Activated B cell treated with CpG ODN at 0.5 μM for 24 hours (primary cell): Measurements from ENCODE around the gene SIRPA. TPM values are rescaled to one million over a fixed set of nuclear protein-coding genes. Genes with fewer than 3 reads are reported as not detected.

Source experiments
- ATAC-seq: fragments of 200-7000 bp; cut with Tn5 transposase; one replicate; pipeline ENCODE4 v1.10.0; 2021; ENCODE audit warnings: low read depth, mild to moderate bottlenecking, moderate library complexity
- CTCF ChIA-PET: fragments of 350-600 bp; sonication (Branson Sonifier 250); formaldehyde crosslinking; loops from one replicate; lab custom pipeline; 2021; ENCODE audit warnings: antibody characterized with exemption; lab: Charles Lee
- POLR2A ChIA-PET: fragments of 350-600 bp; sonication (Branson Sonifier 250); formaldehyde crosslinking; loops from one replicate; lab custom pipeline; 2021; ENCODE audit warnings: antibody characterized with exemption; lab: Charles Lee
- DNase-seq: peaks from one replicate; pipeline ENCODE4 v3.0.0; 2022
- H3K27ac Mint-ChIP-seq: one replicate; pipeline ENCODE4 v1.8.0; 2020; ENCODE audit warnings: mixed read lengths
- H3K27me3 Mint-ChIP-seq: one replicate; pipeline ENCODE4 v1.8.0; 2021; ENCODE audit warnings: mixed read lengths
- H3K36me3 Mint-ChIP-seq: one replicate; pipeline ENCODE4 v1.8.0; 2021; ENCODE audit warnings: low read depth, mixed read lengths
- H3K4me1 Mint-ChIP-seq: one replicate; pipeline ENCODE4 v1.8.0; 2021; ENCODE audit warnings: mixed read lengths
- H3K4me3 Mint-ChIP-seq: one replicate; pipeline ENCODE4 v1.8.0; 2020; ENCODE audit warnings: mild to moderate bottlenecking, mixed read lengths
- H3K9me3 Mint-ChIP-seq: one replicate; pipeline ENCODE4 v1.8.0; 2020; ENCODE audit warnings: mixed read lengths
- CTCF ChIP-seq: fragments of 200-600 bp; IDR thresholded peaks from one replicate; pipeline ENCODE4 v1.8.0; 2022; ENCODE audit warnings: antibody characterized with exemption, mild to moderate bottlenecking
- intact Hi-C: fragments of 100-400 bp; cut with micrococcal nuclease; formaldehyde crosslinking; loops from one replicate; pipeline ENCODE4 v1.15.1; 2024
- total RNA-seq: library from RNA; stranded (reverse); gene quantifications from 2 replicates; pipeline ENCODE4 v1.2.3, GENCODE V29; 2022

SIRPA gene
- total RNA-seq, 1 donor from 2014 or later = 10.1 TPM

- ChIA-PET CTCF (interaction anchor here (1.6 kb wide), 1 partner anchor 45 kb away, joined by 6 read pairs; no protein-coding TSS in a partner anchor), POLR2A (interaction anchor here (0.6 to 3.4 kb wide), 3 partner anchors 23 to 47 kb away, joined by 3 to 33 read pairs (median 3); no protein-coding TSS in a partner anchor)
- no peak overlapping the region for H3K27ac Mint-ChIP-seq
- H3K4me1 Mint-ChIP-seq = peaks cover 94% of the 10 kb centered on the region
- no peaks in the 10 kb centered on the region for H3K27me3 Mint-ChIP-seq
- intact Hi-C loops = no loop called here
- peaks cover 2% of the 10 kb centered on the region for H3K36me3 Mint-ChIP-seq
- H3K9me3 Mint-ChIP-seq = peaks cover 10% of the 10 kb centered on the region
- TF ChIP-seq CTCF = no peak
- ATAC-seq (no peak), DNase-seq (no peak)
- no peak overlapping the region for H3K4me3 Mint-ChIP-seq
These were observed 47.4 kb upstream of the SIRPA start for GRCh38 chr20:1847780-1848179.

- no peaks in the 10 kb centered on the region for H3K27me3 Mint-ChIP-seq
- ChIA-PET CTCF (interaction anchor here (1.6 kb wide), 1 partner anchor 46 kb away, joined by 6 read pairs; no protein-coding TSS in a partner anchor), POLR2A (interaction anchor here (0.6 to 3.4 kb wide), 3 partner anchors 23 to 46 kb away, joined by 3 to 33 read pairs (median 3); no protein-coding TSS in a partner anchor)
- no peak for DNase-seq
- intact Hi-C loops = no loop called here
- peak overlapping the region; percentile 35 for H3K27ac Mint-ChIP-seq
- ATAC-seq = no peak
- peaks cover 10% of the 10 kb centered on the region for H3K9me3 Mint-ChIP-seq
- H3K4me3 Mint-ChIP-seq = no peak overlapping the region
- H3K36me3 Mint-ChIP-seq = peaks cover 2% of the 10 kb centered on the region
- no peak for TF ChIP-seq CTCF
- peaks cover 92% of the 10 kb centered on the region for H3K4me1 Mint-ChIP-seq
These were observed 46.8 kb upstream of the SIRPA start for GRCh38 chr20:1848373-1848772.

GRCh38 chr20:1851396-1851795 is 43.8 kb upstream of the SIRPA start:
- TF ChIP-seq CTCF = no peak
- Mint-ChIP-seq H3K36me3 (peaks cover 2% of the 10 kb centered on the region), H3K4me3 (peak overlapping the region; percentile 63), H3K27ac (peak overlapping the region; percentile 85), H3K9me3 (peaks cover 10% of the 10 kb centered on the region), H3K4me1 (peaks cover 66% of the 10 kb centered on the region), H3K27me3 (no peaks in the 10 kb centered on the region)
- CTCF ChIA-PET = interaction anchor here (1.3 to 2.5 kb wide), 4 partner anchors 20 to 114 kb away, joined by 3 to 15 read pairs (median 6); no protein-coding TSS in a partner anchor
- ATAC-seq (no peak), DNase-seq (no peak)
- POLR2A ChIA-PET = interaction anchor here (0.8 to 3.4 kb wide), 5 partner anchors 12 to 103 kb away, joined by 3 to 33 read pairs (median 15); no protein-coding TSS in a partner anchor
- intact Hi-C loops = loop anchor here (2.0 kb wide), 1 partner anchor 75 kb away; no protein-coding TSS in a partner anchor

GRCh38 chr20:1853473-1853872 is 41.7 kb upstream of the SIRPA start:
- H3K9me3 Mint-ChIP-seq = no peaks in the 10 kb centered on the region
- H3K36me3 Mint-ChIP-seq = no peaks in the 10 kb centered on the region
- H3K27me3 Mint-ChIP-seq = peaks cover 3% of the 10 kb centered on the region
- H3K4me3 Mint-ChIP-seq = no peak overlapping the region
- no peak for ATAC-seq
- no peak for DNase-seq
- POLR2A ChIA-PET = interaction anchor here (0.6 kb wide), 1 partner anchor 101 kb away, joined by 3 read pairs; no protein-coding TSS in a partner anchor
- no peak for TF ChIP-seq CTCF
- CTCF ChIA-PET = no interaction called here
- H3K4me1 Mint-ChIP-seq = peaks cover 50% of the 10 kb centered on the region
- intact Hi-C loops = no loop called here
- H3K27ac Mint-ChIP-seq = no peak overlapping the region

- H3K36me3 Mint-ChIP-seq = no peaks in the 10 kb centered on the region
- ChIA-PET CTCF (no interaction called here), POLR2A (no interaction called here)
- no peak for ATAC-seq
- H3K4me1 Mint-ChIP-seq = peaks cover 42% of the 10 kb centered on the region
- no peak overlapping the region for H3K4me3 Mint-ChIP-seq
- no peak for DNase-seq
- no peak overlapping the region for H3K27ac Mint-ChIP-seq
- H3K27me3 Mint-ChIP-seq = peaks cover 3% of the 10 kb centered on the region
- no peak for TF ChIP-seq CTCF
- no peaks in the 10 kb centered on the region for H3K9me3 Mint-ChIP-seq
- intact Hi-C loops = no loop called here
These were observed 41.0 kb upstream of the SIRPA start for GRCh38 chr20:1854246-1854645.
